HAP-1 (cell line): ENCODE data around the gene ALDH5A1.
A peak's percentile ranks its signal among the peaks of the same experiment; 100 is the strongest.

Experiments
- DNase-seq, 2 experiments: peaks; one replicate each; pipeline ENCODE4 v3.0.0-alpha.2; 2016 to 2020; ENCODE audit warnings: low spot score in 2 of 2
- H3K27me3 ChIP-seq: fragments of 250-450 bp; sonication (Bioruptor Pico); 2 replicates; pipeline ENCODE4 v1.5.1; 2020; ENCODE audit warnings: low read depth, mild to moderate bottlenecking, moderate library complexity
- H3K36me3 ChIP-seq: fragments of 250-450 bp; sonication (Bioruptor Pico); replicated peaks from 2 replicates; pipeline ENCODE4 v1.5.1; 2020; ENCODE audit warnings: mild to moderate bottlenecking
- H3K4me1 ChIP-seq: fragments of 250-450 bp; sonication (Bioruptor Pico); 2 replicates; pipeline ENCODE4 v1.5.1; 2020; ENCODE audit warnings: mild to moderate bottlenecking
- H3K4me3 ChIP-seq: fragments of 250-450 bp; sonication (Bioruptor Pico); 2 replicates; pipeline ENCODE4 v1.5.1; 2020; ENCODE audit warnings: mild to moderate bottlenecking, moderate library complexity
- H3K9me3 ChIP-seq: fragments of 250-450 bp; sonication (Bioruptor Pico); 2 replicates; pipeline ENCODE4 v1.5.1; 2020; ENCODE audit warnings: mild to moderate bottlenecking, moderate library complexity
- in situ Hi-C: fragments of 300-500 bp; cut with MboI; formaldehyde crosslinking; loops from 3 replicates; pipeline ENCODE4 v1.14.3; 2020; ENCODE audit warnings: low sequenced_read_pairs, inconsistent platforms, mixed read lengths

ALDH5A1 gene

DNA sequence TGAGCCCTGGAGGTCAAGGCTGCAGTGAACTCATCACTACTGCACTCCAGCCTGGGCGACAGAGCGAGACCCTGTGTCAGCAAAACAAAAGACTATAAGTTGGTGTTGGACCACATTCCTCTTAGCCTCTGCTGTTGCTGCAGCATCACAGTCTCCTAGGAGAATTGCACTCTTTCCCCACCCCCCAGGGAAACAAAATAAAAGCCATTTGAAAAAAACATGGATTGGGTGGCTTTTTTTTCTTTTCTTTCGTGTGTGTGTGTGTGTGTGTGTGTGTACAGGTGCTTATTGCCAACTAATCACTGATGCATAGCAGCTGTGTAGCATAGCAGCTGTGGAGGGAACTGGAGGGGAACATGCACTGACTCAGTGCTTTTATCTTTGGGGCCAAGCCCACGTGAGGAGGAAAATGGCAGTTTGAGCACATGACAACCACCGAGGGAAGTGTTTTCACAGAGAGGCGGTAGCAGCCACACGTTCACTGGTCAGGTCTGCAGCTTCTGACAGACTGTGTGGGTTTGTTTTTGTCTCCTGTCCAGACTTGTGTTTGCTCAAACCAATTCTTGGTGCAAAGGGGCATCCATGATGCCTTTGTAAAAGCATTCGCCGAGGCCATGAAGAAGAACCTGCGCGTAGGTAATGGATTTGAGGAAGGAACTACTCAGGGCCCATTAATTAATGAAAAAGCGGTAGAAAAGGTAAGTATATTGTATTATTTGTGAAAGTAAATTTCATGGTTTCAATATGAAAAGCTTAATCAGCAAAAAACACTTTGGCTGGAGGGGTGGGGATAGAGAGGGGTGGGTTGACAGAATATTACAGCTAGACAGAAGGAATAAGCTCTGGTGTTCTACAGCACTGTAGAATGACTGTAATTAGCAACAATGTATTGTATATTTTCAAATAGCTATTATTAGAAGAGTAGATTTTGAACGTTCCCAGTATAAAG, 27.7 kb downstream of the ALDH5A1 start:
- in situ Hi-C loops, result no loop called here
- no peak for DNase-seq
- no peaks in the 10 kb centered on the region for H3K27me3 ChIP-seq
- H3K4me3 ChIP-seq, result no peak overlapping the region
- no peaks in the 10 kb centered on the region for H3K4me1 ChIP-seq
- no peaks in the 10 kb centered on the region for H3K36me3 ChIP-seq
- H3K9me3 ChIP-seq, result no peaks in the 10 kb centered on the region

DNA sequence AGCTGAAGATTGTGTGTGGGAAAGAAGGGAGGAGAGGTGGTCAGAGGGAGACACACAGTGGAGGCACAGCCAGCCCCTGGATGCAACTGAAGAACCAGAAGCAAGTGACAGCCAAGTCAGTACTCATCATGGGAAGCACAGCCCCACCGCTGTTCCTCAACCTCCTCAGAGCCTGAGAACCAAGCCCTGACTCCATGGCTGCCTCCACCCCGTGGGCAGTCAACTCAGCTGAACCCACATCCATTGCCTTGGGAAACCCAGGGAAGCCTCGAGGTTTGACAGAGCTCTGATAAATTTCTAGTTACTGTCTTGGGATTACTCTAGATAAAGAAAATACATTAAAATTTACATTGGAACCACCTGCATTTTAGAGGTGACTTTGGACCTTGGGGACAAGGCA, 29.6 kb downstream of the ALDH5A1 start:
- no peak for DNase-seq
- Histone ChIP-seq H3K9me3 (no peaks in the 10 kb centered on the region), H3K4me3 (no peak overlapping the region), H3K36me3 (no peaks in the 10 kb centered on the region), H3K4me1 (no peaks in the 10 kb centered on the region), H3K27me3 (no peaks in the 10 kb centered on the region)
- in situ Hi-C loops, result no loop called here

DNA sequence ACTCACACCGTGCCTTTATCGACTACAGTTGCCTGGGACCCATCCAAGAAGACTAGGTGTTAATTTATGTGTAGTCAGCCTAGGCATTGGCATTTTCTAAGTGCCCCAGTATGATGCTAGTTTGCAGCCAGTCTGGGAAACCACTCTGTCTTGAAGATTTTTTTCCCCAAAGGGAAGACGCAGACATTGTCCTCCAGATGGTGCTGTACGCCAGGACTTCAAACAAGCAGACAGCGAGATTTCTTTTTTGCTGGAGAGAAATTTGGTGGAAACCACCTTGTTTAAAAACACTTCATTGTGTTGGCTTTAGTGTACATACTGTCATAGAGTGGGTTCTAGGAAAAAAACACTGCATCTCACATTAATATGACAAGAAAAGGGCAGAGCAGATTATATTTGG, 30.0 kb downstream of the ALDH5A1 start:
- Histone ChIP-seq H3K36me3 (no peaks in the 10 kb centered on the region), H3K4me1 (no peaks in the 10 kb centered on the region), H3K4me3 (no peak overlapping the region), H3K27me3 (no peaks in the 10 kb centered on the region), H3K9me3 (no peaks in the 10 kb centered on the region)
- in situ Hi-C loops, result no loop called here
- DNase-seq, result peak; percentile 28 to 49

DNA sequence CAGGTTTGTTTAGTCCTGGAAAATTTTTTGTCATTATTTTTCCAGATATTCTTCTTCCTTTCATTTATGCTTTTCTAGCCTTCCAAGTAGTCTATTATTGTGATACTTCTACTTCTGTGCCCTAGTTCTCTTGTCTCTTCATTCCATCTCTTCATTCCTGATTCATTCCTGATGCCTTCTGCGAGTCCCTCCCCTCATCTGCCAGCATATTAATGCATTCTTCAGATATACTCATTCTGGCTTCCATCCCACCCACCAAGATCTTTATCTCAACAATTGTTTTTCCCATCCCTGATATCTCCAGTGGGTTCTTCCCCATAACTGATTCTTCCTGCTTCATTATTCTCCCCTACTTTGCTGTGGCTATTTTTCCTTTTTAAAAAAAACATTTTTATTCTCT, 35.2 kb downstream of the ALDH5A1 start:
- no peak for DNase-seq
- no peaks in the 10 kb centered on the region for H3K36me3 ChIP-seq
- no peaks in the 10 kb centered on the region for H3K9me3 ChIP-seq
- in situ Hi-C loops, result no loop called here
- no peaks in the 10 kb centered on the region for H3K27me3 ChIP-seq
- H3K4me1 ChIP-seq, result no peaks in the 10 kb centered on the region
- H3K4me3 ChIP-seq, result no peak overlapping the region

DNA sequence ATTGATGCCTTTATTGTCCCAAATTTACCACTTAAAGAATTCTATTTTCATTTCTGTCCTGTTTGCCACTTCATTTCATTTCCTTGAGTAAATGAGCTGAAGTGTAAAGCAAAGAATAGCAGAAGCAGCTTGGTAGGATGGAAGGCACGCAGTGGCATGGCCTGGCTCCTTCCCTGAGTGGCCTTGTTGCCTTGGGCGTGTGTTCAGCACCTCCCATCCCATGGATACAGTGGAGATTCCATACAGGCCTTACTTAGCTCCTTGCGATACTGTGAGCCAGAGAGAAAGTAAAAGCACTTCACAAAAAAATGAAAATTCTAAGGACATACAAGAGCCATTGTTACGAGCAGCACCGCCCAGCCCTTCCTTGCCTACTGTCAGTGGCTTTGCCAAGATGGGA, 39.6 kb downstream of the ALDH5A1 start:
- in situ Hi-C loops, result no loop called here
- Histone ChIP-seq H3K9me3 (no peaks in the 10 kb centered on the region), H3K4me3 (no peak overlapping the region), H3K27me3 (no peaks in the 10 kb centered on the region), H3K36me3 (no peaks in the 10 kb centered on the region), H3K4me1 (peaks cover 13% of the 10 kb centered on the region)
- DNase-seq, result no peak

DNA sequence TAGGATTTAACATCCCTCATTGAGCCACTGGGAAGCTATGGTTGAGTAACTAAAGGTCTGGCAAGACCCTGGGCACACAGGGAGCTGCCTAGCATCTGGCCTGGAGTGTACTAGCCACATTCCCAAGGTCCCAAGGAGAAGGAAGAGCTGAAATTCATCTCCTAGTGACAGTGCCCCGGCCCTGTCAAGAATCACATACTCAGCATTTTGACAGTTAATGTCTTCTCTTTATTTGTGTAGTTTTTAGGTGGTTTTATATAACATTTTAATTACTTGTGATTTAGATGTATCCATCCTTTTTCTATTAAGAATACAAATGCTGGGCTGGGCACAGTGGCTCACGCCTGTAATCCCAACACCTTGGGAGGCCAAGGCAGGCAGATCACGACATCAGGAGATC, 40.4 kb downstream of the ALDH5A1 start:
- H3K4me1 ChIP-seq, result peaks cover 16% of the 10 kb centered on the region
- H3K27me3 ChIP-seq, result no peaks in the 10 kb centered on the region
- no peaks in the 10 kb centered on the region for H3K36me3 ChIP-seq
- H3K4me3 ChIP-seq, result no peak overlapping the region
- DNase-seq, result no peak
- in situ Hi-C loops, result no loop called here
- H3K9me3 ChIP-seq, result no peaks in the 10 kb centered on the region

DNA sequence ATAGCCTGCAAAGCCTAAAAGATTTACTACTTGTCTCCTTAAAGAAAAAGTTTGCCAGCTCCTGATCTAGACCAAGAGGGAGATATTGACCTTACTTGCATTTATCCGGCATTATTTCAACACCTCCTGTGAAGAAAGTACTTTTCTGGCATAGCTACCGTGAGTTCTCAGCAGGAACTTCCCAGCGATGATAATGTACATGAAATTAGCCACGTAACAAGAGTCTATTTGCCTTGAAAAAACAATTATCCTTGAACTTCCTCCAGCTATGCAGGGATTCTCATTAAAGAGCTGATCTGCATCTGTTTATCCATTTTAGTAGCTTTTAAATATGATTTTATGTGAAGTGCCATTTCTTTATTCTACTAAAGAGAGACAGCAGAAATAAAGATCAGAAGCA, 41.7 kb downstream of the ALDH5A1 start:
- no peak for DNase-seq
- no peaks in the 10 kb centered on the region for H3K9me3 ChIP-seq
- peaks cover 16% of the 10 kb centered on the region for H3K4me1 ChIP-seq
- H3K27me3 ChIP-seq, result no peaks in the 10 kb centered on the region
- H3K4me3 ChIP-seq, result no peak overlapping the region
- H3K36me3 ChIP-seq, result no peaks in the 10 kb centered on the region
- in situ Hi-C loops, result no loop called here

DNA sequence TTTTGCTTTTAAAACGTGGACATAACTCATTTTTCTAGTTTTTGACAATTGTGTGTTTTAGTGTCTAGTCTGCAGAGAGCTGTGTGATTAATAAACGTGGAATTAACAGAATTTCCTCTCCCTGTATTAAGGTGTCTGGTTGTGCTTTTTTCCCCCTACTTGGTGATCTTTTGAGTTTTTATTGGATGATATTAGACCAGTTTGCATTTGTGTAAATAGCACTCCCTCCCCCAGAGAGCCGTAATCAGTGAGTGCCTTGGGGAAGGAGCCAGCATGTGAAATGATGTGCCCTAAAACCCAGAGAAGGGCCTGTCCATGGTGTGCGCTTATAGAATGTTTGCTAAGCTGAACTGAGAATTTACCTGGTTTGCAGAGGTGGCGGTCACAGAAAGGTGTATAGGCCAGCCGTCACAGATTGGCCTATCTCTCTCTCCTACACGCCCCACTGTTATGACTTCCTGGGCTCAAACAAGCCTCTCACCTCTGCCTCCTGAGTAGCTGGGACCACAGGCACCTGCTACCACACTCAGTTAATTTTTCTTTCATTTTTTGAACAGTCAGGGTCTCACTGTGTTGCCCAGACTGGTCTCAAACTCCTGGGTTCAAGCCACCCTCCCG, 42.4 kb downstream of the ALDH5A1 start:
- H3K4me3 ChIP-seq, result no peak overlapping the region
- no peak for DNase-seq
- in situ Hi-C loops, result no loop called here
- H3K9me3 ChIP-seq, result no peaks in the 10 kb centered on the region
- no peaks in the 10 kb centered on the region for H3K27me3 ChIP-seq
- H3K36me3 ChIP-seq, result no peaks in the 10 kb centered on the region
- peaks cover 16% of the 10 kb centered on the region for H3K4me1 ChIP-seq

DNA sequence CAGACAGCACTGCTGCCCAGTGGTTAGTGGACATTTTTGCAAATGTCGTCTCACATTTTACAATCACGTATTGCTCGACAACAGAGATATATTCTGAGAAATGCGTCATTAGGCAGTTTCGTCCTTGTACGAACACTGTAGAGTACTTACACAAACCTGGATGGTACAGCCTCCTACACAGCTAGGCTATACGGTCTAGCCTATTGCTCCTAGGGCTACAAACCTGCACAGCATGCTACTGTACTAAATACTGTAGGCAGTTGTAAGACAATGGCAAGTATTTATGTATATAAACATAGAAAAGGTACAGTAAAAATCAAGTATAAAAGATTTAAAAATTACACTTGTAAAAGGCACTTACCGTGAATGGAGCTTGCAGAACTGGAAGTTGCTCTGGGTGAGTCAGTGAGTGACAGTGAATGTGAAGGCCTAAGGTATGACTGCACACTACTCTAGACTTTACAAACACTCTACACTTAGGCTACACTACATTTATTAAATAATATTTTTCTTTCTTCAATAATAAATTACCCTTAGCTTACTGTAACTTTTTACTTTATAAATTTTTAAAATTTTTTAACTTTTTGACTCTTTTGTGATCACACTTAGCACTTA, 43.1 kb downstream of the ALDH5A1 start:
- H3K36me3 ChIP-seq, result no peaks in the 10 kb centered on the region
- H3K4me3 ChIP-seq, result peak overlapping the region; percentile 6
- H3K9me3 ChIP-seq, result no peaks in the 10 kb centered on the region
- peaks cover 16% of the 10 kb centered on the region for H3K4me1 ChIP-seq
- no peak for DNase-seq
- no peaks in the 10 kb centered on the region for H3K27me3 ChIP-seq
- in situ Hi-C loops, result no loop called here

DNA sequence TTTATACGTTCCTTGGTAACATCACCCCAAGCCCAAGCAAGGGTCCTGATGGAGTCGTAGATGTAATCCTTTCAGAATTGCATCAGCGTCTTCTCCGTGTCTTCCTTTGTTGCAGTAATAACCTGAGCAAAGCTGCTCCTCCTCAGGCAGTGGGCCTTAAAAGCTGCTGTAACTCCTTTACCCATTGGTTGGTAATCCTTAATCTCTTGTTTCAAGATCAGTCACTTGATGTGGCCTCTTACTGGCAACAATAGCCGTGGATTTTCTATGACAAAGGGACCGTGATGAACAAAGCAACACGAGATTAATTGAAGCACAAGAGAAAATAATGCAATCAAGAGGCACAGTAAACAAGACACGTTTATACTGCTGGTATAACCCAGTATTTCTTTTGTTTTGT, 44.6 kb downstream of the ALDH5A1 start:
- no peaks in the 10 kb centered on the region for H3K27me3 ChIP-seq
- DNase-seq, result peak; percentile 61 to 81
- H3K9me3 ChIP-seq, result no peaks in the 10 kb centered on the region
- H3K36me3 ChIP-seq, result no peaks in the 10 kb centered on the region
- in situ Hi-C loops, result no loop called here
- peak overlapping the region; percentile 6; the same call in 1 of the 2 replicates for H3K4me3 ChIP-seq
- H3K4me1 ChIP-seq, result peaks cover 16% of the 10 kb centered on the region

DNA sequence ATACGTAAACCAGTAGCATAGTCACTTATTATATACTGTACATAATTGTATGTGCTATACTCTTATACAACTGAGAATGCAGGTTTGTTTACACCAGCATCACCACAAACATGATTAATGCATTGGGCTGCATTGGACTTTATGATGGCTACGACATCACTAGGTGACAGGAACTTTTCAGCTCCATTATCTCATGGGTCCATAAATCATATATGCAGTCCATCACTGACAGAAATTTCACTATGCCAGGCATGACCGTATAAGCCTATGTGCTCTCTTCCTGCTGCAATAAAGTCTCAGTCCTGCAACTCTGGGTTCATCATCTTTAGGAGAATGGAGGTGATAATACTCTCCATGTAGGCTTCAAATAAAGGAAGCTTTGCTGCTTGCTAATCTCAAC, 45.4 kb downstream of the ALDH5A1 start:
- no peak for DNase-seq
- H3K4me1 ChIP-seq, result peaks cover 16% of the 10 kb centered on the region
- in situ Hi-C loops, result no loop called here

DNA sequence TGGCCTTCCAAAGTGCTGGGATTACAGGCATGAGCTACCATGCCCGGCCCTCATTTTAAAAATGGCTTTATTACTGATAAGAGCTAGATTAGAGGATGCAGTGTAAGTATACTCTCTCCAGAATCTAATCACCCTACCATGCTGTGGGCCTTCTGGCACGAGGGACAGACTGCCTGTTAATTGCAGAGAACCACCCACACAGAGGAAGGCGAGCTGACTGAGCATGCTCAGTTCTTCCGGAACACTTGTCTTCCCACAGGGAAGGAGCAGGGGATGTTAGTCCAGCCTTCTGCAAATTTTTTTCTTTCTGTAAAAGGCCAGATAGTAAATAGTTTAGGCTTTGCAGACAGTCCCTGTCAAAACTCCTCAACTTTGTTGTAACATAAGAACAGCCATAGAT, 48.9 kb downstream of the ALDH5A1 start:
- Histone ChIP-seq H3K4me3 (no peak overlapping the region), H3K27me3 (no peaks in the 10 kb centered on the region), H3K9me3 (no peaks in the 10 kb centered on the region), H3K36me3 (no peaks in the 10 kb centered on the region), H3K4me1 (peaks cover 9% of the 10 kb centered on the region)
- DNase-seq, result no peak
- in situ Hi-C loops, result no loop called here

More for the DNA sequence above, 45.4 kb downstream of the ALDH5A1 start:
- H3K27me3 ChIP-seq, result no peaks in the 10 kb centered on the region
- no peak overlapping the region for H3K4me3 ChIP-seq
- no peaks in the 10 kb centered on the region for H3K9me3 ChIP-seq
- H3K36me3 ChIP-seq, result no peaks in the 10 kb centered on the region

DNA sequence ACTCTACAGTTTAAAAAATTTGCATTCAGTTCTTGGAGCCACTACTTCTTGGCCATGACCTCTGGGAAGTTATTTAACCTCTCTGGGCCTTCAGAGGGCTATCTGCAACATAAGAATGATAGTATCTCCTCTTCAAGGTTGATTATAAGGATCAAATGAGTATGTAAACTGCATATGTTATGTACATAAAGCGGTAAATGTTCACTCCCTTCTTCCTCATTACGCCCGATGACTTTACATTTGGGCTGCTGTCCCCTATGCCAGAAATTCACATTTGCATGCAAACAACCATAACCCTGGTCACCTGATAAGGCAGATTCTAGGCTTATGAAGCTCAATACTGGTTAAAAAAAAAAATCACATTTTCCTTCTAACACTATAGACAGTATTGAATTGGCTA, 50.4 kb downstream of the ALDH5A1 start:
- no peaks in the 10 kb centered on the region for H3K4me1 ChIP-seq
- in situ Hi-C loops, result no loop called here
- no peaks in the 10 kb centered on the region for H3K9me3 ChIP-seq
- no peak overlapping the region for H3K4me3 ChIP-seq
- no peaks in the 10 kb centered on the region for H3K27me3 ChIP-seq
- DNase-seq, result no peak
- no peaks in the 10 kb centered on the region for H3K36me3 ChIP-seq

DNA sequence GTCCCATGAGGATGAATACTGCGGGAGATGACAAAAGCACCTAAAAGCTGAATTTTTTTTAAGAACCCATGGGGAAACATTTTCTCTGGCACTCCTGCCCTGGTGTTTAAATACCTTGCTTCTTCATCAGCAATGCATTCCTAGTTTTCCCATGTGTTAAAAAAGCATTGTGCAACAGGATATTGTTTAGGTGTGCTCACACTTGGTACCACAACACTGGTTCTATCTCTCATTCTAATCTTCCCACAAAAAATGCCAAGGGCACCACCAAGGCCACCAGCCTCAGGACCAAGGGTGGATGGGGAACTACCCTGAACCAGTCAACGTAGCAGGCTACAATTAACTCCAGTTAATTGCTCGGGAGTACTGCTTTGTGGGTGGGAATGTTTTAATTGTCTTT, 50.9 kb downstream of the ALDH5A1 start:
- in situ Hi-C loops, result no loop called here
- no peaks in the 10 kb centered on the region for H3K4me1 ChIP-seq
- H3K9me3 ChIP-seq, result no peaks in the 10 kb centered on the region
- no peak for DNase-seq
- H3K27me3 ChIP-seq, result no peaks in the 10 kb centered on the region
- no peaks in the 10 kb centered on the region for H3K36me3 ChIP-seq
- H3K4me3 ChIP-seq, result no peak overlapping the region
